Anterior cingulate cortex (tissue), 58 donors: Measurements from ENCODE around the gene MYH10.
A peak's percentile ranks its signal among the peaks of the same experiment; 100 is the strongest.

ENCODE experiments used
- DNase-seq, 58 donors: peaks; one replicate each; lab custom pipeline; 2025; lab: John Stamatoyannopoulos, UW

Gene MYH10

GRCh38 chr17:8611137-8611536, 19.4 kb downstream of the MYH10 start:
- DNase-seq, result no peak

- DNase-seq, result no peak
Measured at GRCh38 chr17:8610558-8610957, 20.0 kb downstream of the MYH10 start.

GRCh38 chr17:8609910-8610309, 20.6 kb downstream of the MYH10 start:
- no peak for DNase-seq

- DNase-seq, result no peak
Measured at GRCh38 chr17:8608001-8608400, 22.5 kb downstream of the MYH10 start.

GRCh38 chr17:8606401-8606800, 24.1 kb downstream of the MYH10 start:
- DNase-seq, result peak in 2 of 58 donors; percentile 1 to 19

GRCh38 chr17:8602679-8603078, 27.8 kb downstream of the MYH10 start:
- DNase-seq, result no peak

GRCh38 chr17:8599351-8600011, 31.0 kb downstream of the MYH10 start:
- peak in 4 of 58 donors; percentile 2 to 45 (median 15) for DNase-seq

- no peak for DNase-seq
Measured at GRCh38 chr17:8598913-8599312, 31.6 kb downstream of the MYH10 start.

GRCh38 chr17:8593830-8594229, 36.7 kb downstream of the MYH10 start:
- no peak for DNase-seq

- DNase-seq, result no peak
Measured at GRCh38 chr17:8593276-8593675, 37.2 kb downstream of the MYH10 start.

GRCh38 chr17:8588877-8589554, 41.5 kb downstream of the MYH10 start:
- DNase-seq, result no peak

- no peak for DNase-seq
Measured at GRCh38 chr17:8586766-8587165, 43.8 kb downstream of the MYH10 start.

- no peak for DNase-seq
Measured at GRCh38 chr17:8585911-8586310, 44.6 kb downstream of the MYH10 start.

- DNase-seq, result no peak
Measured at GRCh38 chr17:8583954-8584353, 46.6 kb downstream of the MYH10 start.

GRCh38 chr17:8580952-8581658, 49.4 kb downstream of the MYH10 start:
- no peak for DNase-seq

GRCh38 chr17:8577868-8578267, 52.7 kb downstream of the MYH10 start:
- DNase-seq, result no peak

GRCh38 chr17:8576559-8577294, 53.8 kb downstream of the MYH10 start:
- no peak for DNase-seq

GRCh38 chr17:8574687-8575086, 55.8 kb downstream of the MYH10 start:
- DNase-seq, result no peak

GRCh38 chr17:8572764-8573163, 57.8 kb downstream of the MYH10 start:
- DNase-seq, result no peak

- DNase-seq, result no peak
Measured at GRCh38 chr17:8563981-8564602, 66.4 kb downstream of the MYH10 start.
